Adrenal gland (tissue), 5 donors: Measurements from ENCODE around the gene AQP11.
"Not testable (repeated sequence)": the region's sequence is repeated elsewhere in the genome, so short reads cannot be mapped to it uniquely, and the experiment has no call there.

ENCODE experiments used
- POLR2A ChIP-seq, 2 donors: fragments of 450-650 bp; IDR thresholded peaks; one replicate each; pipeline ENCODE4 v1.6.1; 2017; ENCODE audit warnings: antibody characterized with exemption in 2 of 2, mild to moderate bottlenecking in 2 of 2, moderate library complexity in 1 of 2
- TF ChIP-seq, protein P1 (sequence below), 6 experiments: fragments of 450-650 bp in 4 of 6; fragments of 200-600 bp in 2 of 6; sonication (generic) in 1 of 6; IDR thresholded peaks; 1 replicate in 5 of 6; 2 replicates in 1 of 6; pipeline versions ENCODE4 v1.5.1 to v1.8.0; 2016 to 2021; ENCODE audit warnings: antibody characterized with exemption in 6 of 6, mild to moderate bottlenecking in 2 of 6, moderate library complexity in 1 of 6
- donor health status: DM: no; HTN: no; CAD: no.

DNA sequence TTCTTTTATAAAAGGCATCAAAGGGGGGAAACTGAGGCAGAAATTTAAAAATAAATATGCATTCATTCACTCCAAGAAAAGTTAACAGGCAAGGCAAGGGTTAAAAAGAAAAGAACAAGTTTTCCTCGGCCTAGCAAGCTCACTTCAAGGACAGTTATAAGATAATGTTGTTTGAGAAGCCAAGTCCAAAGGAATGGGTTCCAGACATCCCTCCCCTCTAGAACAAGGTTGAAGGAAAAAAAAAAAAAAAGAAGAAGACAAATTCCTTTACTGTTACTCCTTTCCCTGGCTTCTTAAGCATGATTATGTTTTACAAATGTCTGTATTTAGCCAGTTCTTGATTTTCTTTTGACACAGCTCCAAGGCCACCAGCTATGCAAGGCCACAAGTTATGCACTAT, 14.3 kb upstream of the AQP11 start:
- TF ChIP-seq POLR2A (IDR thresholded peaks at IDR 0.05), result not testable (repeated sequence)
- TF ChIP-seq, protein P1, sequence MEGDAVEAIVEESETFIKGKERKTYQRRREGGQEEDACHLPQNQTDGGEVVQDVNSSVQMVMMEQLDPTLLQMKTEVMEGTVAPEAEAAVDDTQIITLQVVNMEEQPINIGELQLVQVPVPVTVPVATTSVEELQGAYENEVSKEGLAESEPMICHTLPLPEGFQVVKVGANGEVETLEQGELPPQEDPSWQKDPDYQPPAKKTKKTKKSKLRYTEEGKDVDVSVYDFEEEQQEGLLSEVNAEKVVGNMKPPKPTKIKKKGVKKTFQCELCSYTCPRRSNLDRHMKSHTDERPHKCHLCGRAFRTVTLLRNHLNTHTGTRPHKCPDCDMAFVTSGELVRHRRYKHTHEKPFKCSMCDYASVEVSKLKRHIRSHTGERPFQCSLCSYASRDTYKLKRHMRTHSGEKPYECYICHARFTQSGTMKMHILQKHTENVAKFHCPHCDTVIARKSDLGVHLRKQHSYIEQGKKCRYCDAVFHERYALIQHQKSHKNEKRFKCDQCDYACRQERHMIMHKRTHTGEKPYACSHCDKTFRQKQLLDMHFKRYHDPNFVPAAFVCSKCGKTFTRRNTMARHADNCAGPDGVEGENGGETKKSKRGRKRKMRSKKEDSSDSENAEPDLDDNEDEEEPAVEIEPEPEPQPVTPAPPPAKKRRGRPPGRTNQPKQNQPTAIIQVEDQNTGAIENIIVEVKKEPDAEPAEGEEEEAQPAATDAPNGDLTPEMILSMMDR (IDR thresholded peaks at IDR 0.05), result not testable (repeated sequence)
